C4-2B (cell line): ENCODE results near the gene MINDY4B.
A peak's percentile ranks its signal among the peaks of the same experiment; 100 is the strongest.

Source experiments
- H3K27ac ChIP-seq: fragments of 450-650 bp; 2 replicates; pipeline ENCODE4 v1.5.1; 2017
- CTCF ChIP-seq: fragments of 450-650 bp; conservative IDR thresholded peaks from 2 replicates; pipeline ENCODE4 v1.5.1; 2017; ENCODE audit warnings: mild to moderate bottlenecking
- ZFX ChIP-seq: fragments of 450-650 bp; IDR thresholded peaks from 2 replicates; pipeline ENCODE4 v1.6.1; 2017

Gene MINDY4B

DNA sequence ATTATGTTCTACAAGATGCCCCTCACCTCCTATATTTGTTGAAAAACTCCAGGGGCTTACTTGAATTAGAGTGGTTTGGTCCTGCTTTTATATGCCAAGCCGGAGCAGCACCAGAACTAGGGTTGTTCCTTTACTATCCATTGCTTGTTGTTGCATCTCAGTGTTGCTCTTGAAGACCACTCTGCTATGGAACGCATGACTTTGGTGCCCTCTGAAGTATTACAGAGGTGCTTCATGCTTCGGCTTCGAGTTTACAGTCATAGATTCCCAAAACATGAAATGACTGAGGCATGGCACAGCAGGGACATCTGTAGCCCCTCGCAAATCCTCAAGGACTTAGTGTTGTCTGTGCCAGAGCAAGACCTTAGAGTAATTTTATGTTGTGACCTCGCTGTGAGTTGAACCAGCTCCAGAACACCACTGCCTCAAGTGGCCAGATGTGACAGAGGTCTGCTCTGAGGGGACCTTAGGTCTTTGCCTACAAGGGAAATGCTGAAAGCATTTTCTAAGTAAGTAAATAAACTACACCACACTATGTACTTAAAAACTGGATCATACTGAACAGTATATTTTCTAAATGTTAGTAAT, 75.1 kb downstream of the MINDY4B start:
- TF ChIP-seq ZFX (no peak), CTCF (peak; percentile 41; the same call in 1 of the 2 replicates)
- no peak overlapping the region for H3K27ac ChIP-seq

DNA sequence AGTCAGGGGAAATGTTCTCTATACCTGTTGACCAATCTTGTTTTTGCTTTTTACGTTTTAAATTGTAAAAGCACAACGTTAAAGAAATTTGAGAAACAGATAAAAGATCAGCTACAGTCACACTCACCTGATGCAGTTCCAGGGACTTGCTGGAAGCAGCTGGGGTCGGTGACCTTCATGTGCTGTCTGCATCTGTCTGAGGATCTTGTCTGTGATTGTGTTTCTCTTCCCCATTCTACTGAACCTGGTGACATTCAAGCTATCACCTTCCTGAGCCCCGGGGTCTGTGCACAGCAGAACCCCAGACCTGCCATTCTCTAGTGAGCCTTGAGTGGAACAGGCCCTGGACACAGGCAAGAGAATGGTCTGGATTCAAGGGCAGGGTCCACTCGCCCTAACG, 75.8 kb downstream of the MINDY4B start:
- no peak overlapping the region for H3K27ac ChIP-seq
- TF ChIP-seq CTCF, result no peak

DNA sequence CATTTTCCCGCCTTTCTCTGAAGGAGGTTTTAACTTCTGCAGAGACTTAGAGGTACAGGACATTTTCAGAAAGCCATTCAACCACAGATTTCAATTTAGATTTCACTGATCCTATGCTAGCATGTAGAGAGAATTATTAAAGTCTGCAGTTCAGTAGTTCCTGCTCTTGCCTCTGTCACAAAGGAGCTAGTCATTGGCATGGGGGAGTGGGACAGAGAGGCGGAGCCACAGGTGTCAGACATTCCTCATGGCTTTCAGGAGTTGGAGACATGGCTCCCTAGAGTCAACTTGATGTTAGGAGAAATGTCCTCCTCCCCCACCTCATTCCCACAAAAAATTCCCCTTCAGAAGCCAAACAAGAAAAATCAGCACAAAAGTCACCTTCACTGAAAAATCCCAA, 76.2 kb downstream of the MINDY4B start:
- TF ChIP-seq ZFX (no peak), CTCF (no peak)
- H3K27ac ChIP-seq, result no peak overlapping the region

- H3K27ac ChIP-seq, result no peak overlapping the region
- TF ChIP-seq ZFX (no peak), CTCF (no peak)
These were observed 77.0 kb downstream of the MINDY4B start for GRCh38 chr3:150828261-150828660.

- TF ChIP-seq ZFX (no peak), CTCF (no peak)
- H3K27ac ChIP-seq, result no peak overlapping the region
These were observed 78.6 kb downstream of the MINDY4B start for GRCh38 chr3:150826466-150827282.

DNA sequence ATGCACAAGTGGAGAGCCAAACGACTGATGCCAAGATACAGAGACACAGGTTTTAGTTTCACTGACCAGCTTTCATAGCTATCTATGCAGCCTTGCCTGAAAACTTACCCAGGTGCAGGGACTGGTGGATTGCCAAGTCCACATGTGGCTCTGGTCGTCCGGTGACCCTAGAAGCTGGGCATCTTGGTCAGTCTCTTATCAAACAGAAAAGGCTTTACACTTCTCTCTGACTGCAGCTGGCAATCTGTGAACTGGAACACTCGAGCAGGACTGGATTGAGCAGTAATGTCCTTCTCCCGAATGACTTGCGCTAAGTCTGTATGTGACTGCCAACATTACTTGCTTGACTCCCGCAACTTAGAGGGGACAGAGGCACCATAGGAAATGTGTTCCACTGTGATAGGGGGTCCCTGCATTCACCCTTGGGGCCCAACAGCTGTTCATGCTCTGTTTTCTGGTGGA, 79.3 kb downstream of the MINDY4B start:
- TF ChIP-seq CTCF, result no peak
- TF ChIP-seq ZFX, result no peak
- H3K27ac ChIP-seq, result no peak overlapping the region

GRCh38 chr3:150825192-150825915, 79.9 kb downstream of the MINDY4B start:
- TF ChIP-seq ZFX (no peak), CTCF (no peak)
- H3K27ac ChIP-seq, result no peak overlapping the region
